Measurements from ENCODE around the gene DDB1. TPM values are rescaled to one million over a fixed set of nuclear protein-coding genes. Genes with fewer than 3 reads are reported as not detected.

Gene DDB1
- total and polyA plus RNA-seq, 9 of the 15 experiments (the other 6 are each of a cell fraction or from before 2014, with no cell fraction given) = 172 to 361 (median 266) TPM

DNA sequence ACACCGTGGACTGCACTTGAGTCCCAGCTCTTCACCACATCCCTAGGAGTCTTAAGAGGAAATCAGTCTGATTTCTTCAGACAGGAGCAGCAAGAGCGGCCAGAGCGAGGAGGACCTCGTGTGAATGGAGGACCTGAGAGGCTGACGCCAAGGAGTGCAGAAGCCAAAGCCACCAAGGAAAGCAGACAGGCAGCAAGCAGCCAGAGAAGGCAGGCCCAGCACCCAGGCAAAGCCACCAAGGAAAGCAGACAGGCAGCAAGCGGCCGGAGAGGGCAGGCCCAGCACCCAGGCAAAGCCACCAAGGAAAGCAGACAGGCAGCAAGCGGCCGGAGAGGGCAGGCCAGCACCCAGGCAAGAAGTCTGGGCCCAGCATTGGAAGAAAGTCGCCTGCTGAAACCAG, 17.0 kb upstream of the DDB1 start:
- Histone ChIP-seq H4K20me1 (replicated peaks; ENCODE audit: control insufficient read depth, insufficient read depth, low read length) (no peaks in the 10 kb centered on the region), H3K9me3 (replicated peaks; ENCODE audit: control insufficient read depth, insufficient read depth, low read depth, low read length) (no peaks in the 10 kb centered on the region), H3K27ac (ENCODE audit: extremely low read depth, low read depth, low read length) (no peak overlapping the region), H2AFZ (ENCODE audit: low read depth, low read length) (no peak overlapping the region), H3K4me1 (replicated peaks in 1 of 2; ENCODE audit: control insufficient read depth in 2 of 2, insufficient read depth in 2 of 2, low read length in 2 of 2) (peaks cover 27 to 42% of the 10 kb centered on the region in 2 experiments), H3K4me3 (no peak overlapping the region), H3K79me2 (ENCODE audit: control insufficient read depth, insufficient read depth, low read length) (no peaks in the 10 kb centered on the region; the same call in 2 of the 3 replicates), H3K27me3 (ENCODE audit: control insufficient read depth in 2 of 2, insufficient read depth in 2 of 2, low read length in 2 of 2) (no peaks in the 10 kb centered on the region), H3K36me3 (ENCODE audit: control insufficient read depth, insufficient read depth, low read length) (peaks cover 86% of the 10 kb centered on the region; the same call in 2 of the 3 replicates), H3K9ac (ENCODE audit: insufficient read depth in 1 of 2, low read depth in 2 of 2, low read length in 2 of 2) (peak overlapping the region in 1 of 2 experiments; percentile 2; a peak in 2 of 4 replicates), H3K9me1 (ENCODE audit: control insufficient read depth, insufficient read depth, low read length) (peaks cover 3% of the 10 kb centered on the region), H3K4me2 (ENCODE audit: insufficient read depth, low read length) (no peak overlapping the region)
- POLR2A ChIA-PET = interaction anchor here (0.6 to 3.9 kb wide), 2 partner anchors 11 to 1193 kb away, joined by 3 to 36 read pairs; partner anchors contain the start of genes CYB561A3 and TMEM138
- DNase-seq (ENCODE audit: extremely low read depth in 1 of 4, low spot score in 3 of 4) (no peak), FAIRE-seq (no peak), ATAC-seq (no peak)
- TF ChIP-seq POLR2G (IDR thresholded peaks at IDR 0.05; ENCODE audit: low read depth, low read length) (peak; percentile 40; the same call in 1 of the 2 replicates), NCOA2 (IDR thresholded peaks at IDR 0.05; ENCODE audit: partially characterized antibody in 2 of 2) (no peak), NCOA6 (IDR thresholded peaks at IDR 0.05) (no peak), TCF3 (CRISPR knock-in tag; IDR thresholded peaks at IDR 0.05) (no peak), SMARCC2 (IDR thresholded peaks at IDR 0.05; ENCODE audit: low read depth) (no peak), STAT5A (IDR thresholded peaks at IDR 0.05; ENCODE audit: borderline replicate concordance, low read length) (no peak), JUND (IDR thresholded peaks at IDR 0.05; ENCODE audit: borderline replicate concordance, low read depth, low read length) (no peak), JUND (tag; IDR thresholded peaks at IDR 0.05; ENCODE audit: borderline replicate concordance, low read depth, low read length) (no peak)
- in situ Hi-C loops (cut with MboI) = no loop called here
- WGBS (ENCODE audit: insufficient coverage, low coverage, missing lambda C conversion rate) = 81% methylated on average over 7 of the region's 10 CpGs
- CTCF ChIA-PET (ENCODE audit: low intra/inter-chr PET ratio) = interaction anchor here (0.6 kb wide), 1 partner anchor 113 kb away, joined by 5 read pairs; no protein-coding TSS in a partner anchor
- no TSS peak for BruUV-seq (replicated peaks)
- intact Hi-C loops (cut with micrococcal nuclease) = no loop called here
